BLaER1 (cell line): Measurements from ENCODE around the gene GALNTL6.
A peak's percentile ranks its signal among the peaks of the same experiment; 100 is the strongest.

ENCODE experiments used
- H3K27ac ChIP-seq: shearing (Covaris generic); formaldehyde crosslinking; 2 replicates; pipeline ENCODE4 v1.8.1; 2022
- H3K27me3 ChIP-seq: shearing (Covaris generic); formaldehyde crosslinking; 2 replicates; pipeline ENCODE4 v1.8.1; 2022
- H3K36me3 ChIP-seq: shearing (Covaris generic); formaldehyde crosslinking; 2 replicates; pipeline ENCODE4 v1.8.1; 2022
- H3K4me1 ChIP-seq: shearing (Covaris generic); formaldehyde crosslinking; 2 replicates; pipeline ENCODE4 v1.8.1; 2022
- H3K4me2 ChIP-seq: shearing (Covaris generic); formaldehyde crosslinking; 2 replicates; pipeline ENCODE4 v1.8.1; 2022
- H3K4me3 ChIP-seq: shearing (Covaris generic); formaldehyde crosslinking; 2 replicates; pipeline ENCODE4 v1.8.1; 2022
- H3K9ac ChIP-seq: shearing (Covaris generic); formaldehyde crosslinking; 2 replicates; pipeline ENCODE4 v1.8.1; 2022
- H3K9me3 ChIP-seq: shearing (Covaris generic); formaldehyde crosslinking; 2 replicates; pipeline ENCODE4 v1.8.1; 2022
- H4K20me1 ChIP-seq: shearing (Covaris generic); formaldehyde crosslinking; 2 replicates; pipeline ENCODE4 v1.8.1; 2022
- Cebpa-rat ChIP-seq: shearing (Covaris generic); IDR thresholded peaks from 2 replicates; pipeline ENCODE4 v1.8.1; 2022

GALNTL6 gene

GRCh38 chr4:172220679-172221078, 407.5 kb downstream of the GALNTL6 start:
- H4K20me1 ChIP-seq, result no peaks in the 10 kb centered on the region
- H3K27me3 ChIP-seq, result no peaks in the 10 kb centered on the region
- H3K27ac ChIP-seq, result no peak overlapping the region
- no peaks in the 10 kb centered on the region for H3K4me1 ChIP-seq
- no peak overlapping the region for H3K4me2 ChIP-seq
- no peak for TF ChIP-seq Cebpa-rat
- H3K36me3 ChIP-seq, result no peaks in the 10 kb centered on the region
- no peaks in the 10 kb centered on the region for H3K9me3 ChIP-seq
- H3K4me3 ChIP-seq, result no peak overlapping the region
- no peak overlapping the region for H3K9ac ChIP-seq

- Histone ChIP-seq H3K9ac (no peak overlapping the region), H4K20me1 (no peaks in the 10 kb centered on the region), H3K27me3 (no peaks in the 10 kb centered on the region), H3K4me2 (no peak overlapping the region), H3K9me3 (no peaks in the 10 kb centered on the region), H3K4me3 (no peak overlapping the region), H3K27ac (no peak overlapping the region), H3K36me3 (no peaks in the 10 kb centered on the region), H3K4me1 (no peaks in the 10 kb centered on the region)
- no peak for TF ChIP-seq Cebpa-rat
These were observed 412.3 kb downstream of the GALNTL6 start for GRCh38 chr4:172225457-172225856.

DNA sequence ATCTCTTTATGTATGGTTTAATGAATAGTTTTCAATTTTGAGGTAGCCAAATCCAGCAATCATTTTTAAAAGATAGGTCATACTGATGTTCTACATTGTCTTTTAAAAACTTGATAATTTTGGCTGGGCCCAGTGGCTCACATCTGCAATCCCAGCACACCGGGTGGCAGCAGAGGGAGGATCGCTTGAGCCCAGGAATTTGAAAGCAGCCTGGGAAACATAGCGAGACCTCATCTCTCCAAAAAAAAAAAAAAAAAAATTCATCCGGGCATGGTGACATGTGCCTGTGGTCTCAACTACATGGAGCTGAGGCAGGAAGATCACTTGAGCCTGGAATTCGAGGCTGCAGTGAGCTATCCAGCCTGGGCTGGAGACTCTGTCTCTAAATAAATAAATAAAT, 419.8 kb downstream of the GALNTL6 start:
- no peak overlapping the region for H3K4me3 ChIP-seq
- H3K4me1 ChIP-seq, result no peaks in the 10 kb centered on the region
- no peak overlapping the region for H3K4me2 ChIP-seq
- H4K20me1 ChIP-seq, result no peaks in the 10 kb centered on the region
- H3K9me3 ChIP-seq, result no peaks in the 10 kb centered on the region
- no peaks in the 10 kb centered on the region for H3K36me3 ChIP-seq
- no peak overlapping the region for H3K27ac ChIP-seq
- no peak overlapping the region for H3K9ac ChIP-seq
- H3K27me3 ChIP-seq, result no peaks in the 10 kb centered on the region
- TF ChIP-seq Cebpa-rat, result no peak

DNA sequence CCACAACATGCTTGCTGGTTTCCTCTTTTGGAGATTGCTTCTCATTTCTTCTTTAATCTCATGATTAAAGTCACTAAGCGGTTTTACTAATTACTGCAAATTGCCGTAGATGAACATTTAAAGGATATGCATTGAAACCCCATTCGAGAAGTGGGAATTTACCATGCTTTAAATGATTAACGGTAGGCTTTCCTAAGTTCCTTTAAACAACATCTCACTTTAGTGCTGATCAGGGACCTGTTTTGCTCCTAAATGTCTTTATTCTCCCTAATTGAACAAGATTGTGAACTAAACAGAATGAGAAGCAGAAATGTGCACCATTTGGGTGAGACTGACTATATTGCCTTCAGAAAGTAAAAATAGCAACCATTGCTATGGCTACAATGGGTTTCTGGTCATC, 430.3 kb downstream of the GALNTL6 start:
- no peaks in the 10 kb centered on the region for H3K27me3 ChIP-seq
- H3K9ac ChIP-seq, result no peak overlapping the region
- no peak overlapping the region for H3K4me3 ChIP-seq
- H3K4me1 ChIP-seq, result no peaks in the 10 kb centered on the region
- no peak for TF ChIP-seq Cebpa-rat
- H3K36me3 ChIP-seq, result no peaks in the 10 kb centered on the region
- no peak overlapping the region for H3K27ac ChIP-seq
- H3K9me3 ChIP-seq, result no peaks in the 10 kb centered on the region
- no peaks in the 10 kb centered on the region for H4K20me1 ChIP-seq
- no peak overlapping the region for H3K4me2 ChIP-seq

- Histone ChIP-seq H3K9ac (no peak overlapping the region), H4K20me1 (no peaks in the 10 kb centered on the region), H3K27me3 (no peaks in the 10 kb centered on the region), H3K4me2 (no peak overlapping the region), H3K36me3 (no peaks in the 10 kb centered on the region), H3K9me3 (no peaks in the 10 kb centered on the region), H3K27ac (no peak overlapping the region), H3K4me3 (no peak overlapping the region), H3K4me1 (no peaks in the 10 kb centered on the region)
- TF ChIP-seq Cebpa-rat, result no peak
These were observed 432.3 kb downstream of the GALNTL6 start for GRCh38 chr4:172245516-172245915.

GRCh38 chr4:172253409-172253808, 440.2 kb downstream of the GALNTL6 start:
- no peaks in the 10 kb centered on the region for H4K20me1 ChIP-seq
- H3K4me2 ChIP-seq, result no peak overlapping the region
- no peak for TF ChIP-seq Cebpa-rat
- no peak overlapping the region for H3K9ac ChIP-seq
- no peaks in the 10 kb centered on the region for H3K9me3 ChIP-seq
- H3K27ac ChIP-seq, result no peak overlapping the region
- H3K4me3 ChIP-seq, result no peak overlapping the region
- H3K4me1 ChIP-seq, result no peaks in the 10 kb centered on the region
- H3K27me3 ChIP-seq, result no peaks in the 10 kb centered on the region
- no peaks in the 10 kb centered on the region for H3K36me3 ChIP-seq

DNA sequence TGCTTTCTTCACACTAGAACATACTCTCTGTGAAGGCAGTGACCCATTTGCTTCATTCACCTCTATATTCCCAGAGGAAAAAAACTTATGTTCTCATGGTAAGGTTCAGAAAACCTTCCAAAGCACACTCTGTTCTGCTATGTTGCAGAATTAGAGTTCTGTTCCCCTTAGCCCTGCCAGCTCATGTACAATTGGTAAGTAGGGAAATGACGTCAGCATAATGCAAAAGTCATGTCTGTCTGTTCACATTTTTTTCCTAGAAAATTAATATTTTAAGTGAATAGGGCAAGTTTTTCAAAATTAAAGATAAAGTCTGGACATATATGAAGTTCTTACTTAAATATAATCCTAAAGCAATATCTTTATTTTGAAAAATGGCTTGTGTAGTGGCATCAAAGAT, 443.6 kb downstream of the GALNTL6 start:
- Histone ChIP-seq H4K20me1 (no peaks in the 10 kb centered on the region), H3K9ac (no peak overlapping the region), H3K4me2 (no peak overlapping the region), H3K4me3 (no peak overlapping the region), H3K27me3 (no peaks in the 10 kb centered on the region), H3K27ac (no peak overlapping the region), H3K36me3 (no peaks in the 10 kb centered on the region), H3K4me1 (no peaks in the 10 kb centered on the region), H3K9me3 (no peaks in the 10 kb centered on the region)
- TF ChIP-seq Cebpa-rat, result no peak

DNA sequence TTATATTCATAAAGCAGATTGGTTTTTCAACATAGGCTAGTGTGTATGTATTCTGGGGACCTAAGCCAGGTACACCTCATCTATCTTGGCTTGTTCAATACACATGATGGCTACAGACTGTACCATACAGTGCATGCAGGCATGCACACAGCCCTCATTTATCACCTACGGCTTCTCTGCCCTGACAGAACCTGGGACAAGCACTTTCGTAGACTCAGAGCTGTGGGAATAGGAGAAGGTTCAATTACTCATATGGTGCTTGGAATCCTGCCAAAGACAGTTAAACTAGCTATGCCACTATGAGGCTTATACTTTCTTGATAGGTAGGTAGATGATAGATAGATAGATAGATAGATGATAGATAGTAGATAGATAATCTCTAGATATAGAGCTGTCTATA, 457.2 kb downstream of the GALNTL6 start:
- H3K4me2 ChIP-seq, result no peak overlapping the region
- no peaks in the 10 kb centered on the region for H4K20me1 ChIP-seq
- no peaks in the 10 kb centered on the region for H3K9me3 ChIP-seq
- no peak overlapping the region for H3K4me3 ChIP-seq
- no peaks in the 10 kb centered on the region for H3K27me3 ChIP-seq
- H3K36me3 ChIP-seq, result no peaks in the 10 kb centered on the region
- H3K9ac ChIP-seq, result no peak overlapping the region
- H3K4me1 ChIP-seq, result no peaks in the 10 kb centered on the region
- H3K27ac ChIP-seq, result no peak overlapping the region
- TF ChIP-seq Cebpa-rat, result no peak

DNA sequence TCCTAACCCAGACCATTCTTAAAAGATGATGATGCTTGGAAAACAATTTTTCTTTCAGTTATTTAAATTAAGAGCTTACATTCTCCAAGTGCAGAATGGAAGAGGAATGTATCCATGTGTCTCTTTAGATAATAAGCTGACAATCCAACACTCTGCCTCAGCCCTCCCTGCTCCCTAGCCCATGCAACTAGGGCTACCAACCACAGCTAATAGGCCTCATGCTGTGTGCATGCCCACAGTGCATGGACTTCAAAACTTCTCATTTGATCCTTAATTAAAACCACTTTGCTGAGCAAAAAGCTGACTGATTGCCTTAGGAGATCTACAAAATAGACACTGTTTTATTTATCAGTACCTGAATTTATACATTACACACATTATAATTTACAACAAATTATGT, 473.9 kb downstream of the GALNTL6 start:
- no peak for TF ChIP-seq Cebpa-rat

GRCh38 chr4:172305698-172306097, 492.5 kb downstream of the GALNTL6 start:
- TF ChIP-seq Cebpa-rat, result no peak
- Histone ChIP-seq H4K20me1 (no peaks in the 10 kb centered on the region), H3K4me1 (peaks cover 9% of the 10 kb centered on the region), H3K9ac (no peak overlapping the region), H3K4me2 (no peak overlapping the region), H3K36me3 (no peaks in the 10 kb centered on the region), H3K4me3 (no peak overlapping the region), H3K27me3 (no peaks in the 10 kb centered on the region), H3K9me3 (peaks cover 8% of the 10 kb centered on the region; the same call in 1 of the 2 replicates), H3K27ac (no peak overlapping the region)

More for the DNA sequence above, 473.9 kb downstream of the GALNTL6 start:
- no peaks in the 10 kb centered on the region for H3K4me1 ChIP-seq
- no peak overlapping the region for H3K9ac ChIP-seq
- H3K4me3 ChIP-seq, result no peak overlapping the region
- no peak overlapping the region for H3K4me2 ChIP-seq
- H3K36me3 ChIP-seq, result no peaks in the 10 kb centered on the region
- no peaks in the 10 kb centered on the region for H3K27me3 ChIP-seq
- H4K20me1 ChIP-seq, result no peaks in the 10 kb centered on the region
- no peaks in the 10 kb centered on the region for H3K9me3 ChIP-seq
- no peak overlapping the region for H3K27ac ChIP-seq

- Histone ChIP-seq H4K20me1 (no peaks in the 10 kb centered on the region), H3K4me3 (no peak overlapping the region), H3K27ac (no peak overlapping the region), H3K36me3 (no peaks in the 10 kb centered on the region), H3K4me2 (peak overlapping the region; percentile 42), H3K4me1 (peaks cover 9% of the 10 kb centered on the region), H3K9me3 (peaks cover 8% of the 10 kb centered on the region; the same call in 1 of the 2 replicates), H3K9ac (no peak overlapping the region), H3K27me3 (no peaks in the 10 kb centered on the region)
- TF ChIP-seq Cebpa-rat, result no peak
These were observed 494.9 kb downstream of the GALNTL6 start for GRCh38 chr4:172308078-172308477.
